ENCODE results near the gene GPANK1. TPM values are rescaled to one million over a fixed set of nuclear protein-coding genes. Genes with fewer than 3 reads are reported as not detected.

Gene GPANK1
- total RNA-seq, 4 donors from 2014 or later = 6.9 to 16.0 (median 10.9) TPM

GRCh38 chr6:31645325-31645724 is 19.5 kb downstream of the GPANK1 start:
- Histone ChIP-seq H3K27ac (no peak overlapping the region), H3K4me3 (no peak overlapping the region), H3K4me1 (peaks cover 0 to 5% (median 3%) of the 10 kb centered on the region in 3 donors), H3K9me3 (no peaks in the 10 kb centered on the region), H3K36me3 (peaks cover 68 to 100% (median 83%) of the 10 kb centered on the region in 3 donors), H3K27me3 (no peaks in the 10 kb centered on the region)
- 94 to 97% methylated on average over 4 to 5 of the region's 9 CpGs for WGBS, 2 donors
- intact Hi-C loops (cut with DNase I) = no loop called here
- no peak for DNase-seq
- TF ChIP-seq POLR2A (IDR thresholded peaks at IDR 0.05) = no peak
- TF ChIP-seq CTCF (IDR thresholded peaks at IDR 0.05) = no peak

GRCh38 chr6:31643818-31644454 is 20.9 kb downstream of the GPANK1 start:
- H3K27me3 ChIP-seq = no peaks in the 10 kb centered on the region
- H3K4me3 ChIP-seq = no peak overlapping the region
- intact Hi-C loops (cut with DNase I) = no loop called here
- TF ChIP-seq POLR2A (IDR thresholded peaks at IDR 0.05) (no peak), CTCF (IDR thresholded peaks at IDR 0.05) (no peak)
- H3K4me1 ChIP-seq = no peaks in the 10 kb centered on the region
- WGBS, 2 donors = 81 to 93% methylated on average over 9 of the region's 17 CpGs
- peaks cover 68 to 100% (median 80%) of the 10 kb centered on the region in 3 donors for H3K36me3 ChIP-seq
- no peak for DNase-seq
- no peak overlapping the region for H3K27ac ChIP-seq
- H3K9me3 ChIP-seq = no peaks in the 10 kb centered on the region

- intact Hi-C loops (cut with DNase I) = no loop called here
Observed at GRCh38 chr6:31642798-31643570, 21.8 kb downstream of the GPANK1 start.

GRCh38 chr6:31641370-31641769 is 23.4 kb downstream of the GPANK1 start:
- no peak overlapping the region for H3K4me3 ChIP-seq

More at GRCh38 chr6:31642798-31643570, 21.8 kb downstream of the GPANK1 start:
- peaks cover 61 to 100% (median 70%) of the 10 kb centered on the region in 3 donors for H3K36me3 ChIP-seq
- no peaks in the 10 kb centered on the region for H3K4me1 ChIP-seq
- H3K9me3 ChIP-seq = no peaks in the 10 kb centered on the region
- WGBS, 2 donors = 88 to 90% methylated on average over 6 of the region's 6 CpGs
- no peaks in the 10 kb centered on the region for H3K27me3 ChIP-seq
- DNase-seq = no peak
- no peak overlapping the region for H3K4me3 ChIP-seq
- TF ChIP-seq POLR2A (IDR thresholded peaks at IDR 0.05) = no peak
- no peak for TF ChIP-seq CTCF (IDR thresholded peaks at IDR 0.05)
- H3K27ac ChIP-seq = no peak overlapping the region

More at GRCh38 chr6:31641370-31641769, 23.4 kb downstream of the GPANK1 start:
- no peaks in the 10 kb centered on the region for H3K27me3 ChIP-seq
- no peak for DNase-seq
- H3K36me3 ChIP-seq = peaks cover 54 to 100% (median 70%) of the 10 kb centered on the region in 3 donors
- intact Hi-C loops (cut with DNase I) = no loop called here
- 75 to 85% methylated on average over 4 of the region's 4 CpGs for WGBS, 2 donors
- H3K27ac ChIP-seq = no peak overlapping the region
- H3K4me1 ChIP-seq = no peaks in the 10 kb centered on the region
- H3K9me3 ChIP-seq = no peaks in the 10 kb centered on the region
- TF ChIP-seq POLR2A (IDR thresholded peaks at IDR 0.05) (no peak), CTCF (IDR thresholded peaks at IDR 0.05) (no peak)

Measured in esophagus squamous epithelium (tissue), 5 donors.